MV-4-11 (cell line): ENCODE data around the gene CCDC88C.
"Not testable (repeated sequence)": the region's sequence is repeated elsewhere in the genome, so short reads cannot be mapped to it uniquely, and the experiment has no call there.

ENCODE experiments used
- DNase-seq: peaks from one replicate; lab custom pipeline; 2025; lab: John Stamatoyannopoulos, UW

CCDC88C gene

DNA sequence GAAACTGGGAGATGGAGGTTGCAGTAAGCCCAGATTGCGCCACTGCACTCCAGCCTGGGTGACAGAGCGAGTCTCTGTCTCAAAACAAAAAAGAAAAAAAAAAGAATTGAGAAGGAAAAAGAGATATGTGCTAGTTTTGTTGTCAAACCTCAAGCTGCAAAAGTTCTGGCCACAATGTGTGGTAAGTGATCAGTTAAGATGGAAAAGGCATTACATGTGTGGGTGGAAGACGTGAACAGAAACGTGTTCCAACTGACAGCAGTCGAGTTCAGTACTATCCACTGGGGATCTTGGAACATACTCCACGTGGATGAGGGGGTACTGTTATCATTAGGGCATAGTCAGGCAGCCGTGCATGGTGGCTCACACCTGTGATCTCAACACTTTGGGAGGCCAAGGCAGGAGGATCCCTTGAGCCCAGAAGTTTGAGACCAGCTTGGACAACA is 190.4 kb downstream of the CCDC88C start:
- peak; percentile 89 for DNase-seq

DNA sequence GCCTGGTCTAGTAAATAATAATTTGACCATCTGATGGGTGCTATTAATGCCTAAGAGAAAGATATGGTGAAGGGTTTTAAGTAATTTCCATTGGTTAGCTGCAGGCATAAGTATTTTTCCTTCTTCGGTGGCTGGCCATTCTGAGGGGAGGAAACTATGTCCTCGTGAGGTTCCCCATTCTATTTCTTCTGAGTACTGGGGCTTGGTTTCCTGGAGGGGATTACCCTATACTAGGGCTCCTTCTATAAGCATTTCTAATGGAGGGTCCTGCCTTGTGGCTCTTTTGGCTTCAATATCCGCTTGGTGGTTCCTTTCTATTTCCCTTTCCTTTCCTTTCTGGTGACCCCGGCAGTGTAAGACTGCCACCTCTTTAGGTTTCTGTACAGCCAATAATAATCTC is 191.3 kb downstream of the CCDC88C start:
- DNase-seq, result not testable (repeated sequence)

- no peak for DNase-seq
Observed at GRCh38 chr14:91225025-91225424, 192.6 kb downstream of the CCDC88C start.

DNA sequence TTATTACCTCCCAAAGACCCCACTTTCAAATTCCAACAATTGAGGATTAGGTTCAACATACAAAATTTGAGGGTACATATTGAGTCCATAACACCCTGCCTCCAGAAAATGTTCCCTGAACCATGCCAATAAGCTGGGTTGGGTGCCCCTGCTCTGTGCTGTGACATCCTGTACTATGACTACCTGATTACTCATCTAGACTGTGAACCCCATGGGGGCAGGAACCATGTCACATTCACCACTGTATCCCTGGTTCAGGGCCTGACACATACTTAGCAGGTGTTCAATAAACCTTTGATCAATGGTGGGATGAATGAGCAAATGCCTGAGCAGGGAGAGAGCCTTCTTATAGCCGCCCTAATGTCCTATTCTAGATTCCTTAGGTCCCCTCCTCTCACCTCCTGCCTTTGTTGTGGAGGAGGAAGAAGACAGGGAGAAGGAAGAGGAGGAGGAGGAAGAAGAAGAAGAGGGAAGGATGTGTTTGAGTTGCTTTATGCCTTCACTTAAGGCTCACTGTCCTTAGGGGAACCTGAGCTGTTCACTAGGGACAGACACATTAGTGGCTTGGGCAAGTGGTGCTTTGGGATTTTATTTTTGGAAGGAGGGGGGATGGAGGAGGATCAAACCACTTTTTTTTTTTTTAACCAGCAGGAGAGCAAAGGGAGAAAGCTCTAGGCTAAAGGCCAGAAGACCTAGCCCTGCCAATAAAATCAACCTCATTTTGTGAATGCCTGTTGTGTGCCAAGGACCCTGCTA is 194.4 kb downstream of the CCDC88C start:
- no peak for DNase-seq
